SK-N-SH (cell line): Measurements from ENCODE around the gene CHST15.

Experiments
- EP300 ChIP-seq, 2 experiments: IDR thresholded peaks; 2 replicates each; pipeline versions ENCODE4 v1.4.0 to v1.6.1; 2012; ENCODE audit warnings: borderline replicate concordance in 1 of 2, low read depth in 1 of 2, low read length in 1 of 2
- POLR2AphosphoS5 ChIP-seq: IDR thresholded peaks from 2 replicates; pipeline ENCODE4 v1.6.1; 2012; ENCODE audit warnings: low read depth, low read length
- TEAD4 ChIP-seq: IDR thresholded peaks from 2 replicates; pipeline ENCODE4 v1.4.0; 2012; ENCODE audit warnings: mild to moderate bottlenecking, borderline replicate concordance; ENCODE audit not compliant: insufficient read depth
- TF ChIP-seq, protein P1 (sequence below): fragments of 200-600 bp; sonication (generic); IDR thresholded peaks from 2 replicates; pipeline ENCODE4 v1.6.1; 2017; ENCODE audit warnings: antibody characterized with exemption, mild to moderate bottlenecking, moderate library complexity
- TF ChIP-seq, protein P2 (sequence below): fragments of 150-350 bp; IDR thresholded peaks from 2 replicates; pipeline ENCODE4 v1.6.1; 2017; ENCODE audit warnings: antibody characterized with exemption, low read length, low read depth, borderline replicate concordance

GRCh38 chr10:123993534-123994416 lies 99.6 kb downstream of the CHST15 start:
- TF ChIP-seq EP300 (IDR thresholded peaks at IDR 0.05; ENCODE audit: borderline replicate concordance in 1 of 2, low read depth in 1 of 2, low read length in 1 of 2) (no peak), TEAD4 (no peak), POLR2AphosphoS5 (no peak)
- TF ChIP-seq, protein P1, sequence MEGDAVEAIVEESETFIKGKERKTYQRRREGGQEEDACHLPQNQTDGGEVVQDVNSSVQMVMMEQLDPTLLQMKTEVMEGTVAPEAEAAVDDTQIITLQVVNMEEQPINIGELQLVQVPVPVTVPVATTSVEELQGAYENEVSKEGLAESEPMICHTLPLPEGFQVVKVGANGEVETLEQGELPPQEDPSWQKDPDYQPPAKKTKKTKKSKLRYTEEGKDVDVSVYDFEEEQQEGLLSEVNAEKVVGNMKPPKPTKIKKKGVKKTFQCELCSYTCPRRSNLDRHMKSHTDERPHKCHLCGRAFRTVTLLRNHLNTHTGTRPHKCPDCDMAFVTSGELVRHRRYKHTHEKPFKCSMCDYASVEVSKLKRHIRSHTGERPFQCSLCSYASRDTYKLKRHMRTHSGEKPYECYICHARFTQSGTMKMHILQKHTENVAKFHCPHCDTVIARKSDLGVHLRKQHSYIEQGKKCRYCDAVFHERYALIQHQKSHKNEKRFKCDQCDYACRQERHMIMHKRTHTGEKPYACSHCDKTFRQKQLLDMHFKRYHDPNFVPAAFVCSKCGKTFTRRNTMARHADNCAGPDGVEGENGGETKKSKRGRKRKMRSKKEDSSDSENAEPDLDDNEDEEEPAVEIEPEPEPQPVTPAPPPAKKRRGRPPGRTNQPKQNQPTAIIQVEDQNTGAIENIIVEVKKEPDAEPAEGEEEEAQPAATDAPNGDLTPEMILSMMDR = no peak
- TF ChIP-seq, protein P2, sequence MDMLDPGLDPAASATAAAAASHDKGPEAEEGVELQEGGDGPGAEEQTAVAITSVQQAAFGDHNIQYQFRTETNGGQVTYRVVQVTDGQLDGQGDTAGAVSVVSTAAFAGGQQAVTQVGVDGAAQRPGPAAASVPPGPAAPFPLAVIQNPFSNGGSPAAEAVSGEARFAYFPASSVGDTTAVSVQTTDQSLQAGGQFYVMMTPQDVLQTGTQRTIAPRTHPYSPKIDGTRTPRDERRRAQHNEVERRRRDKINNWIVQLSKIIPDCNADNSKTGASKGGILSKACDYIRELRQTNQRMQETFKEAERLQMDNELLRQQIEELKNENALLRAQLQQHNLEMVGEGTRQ = no peak
